ENCODE results near the gene NGB. TPM values are rescaled to one million over a fixed set of nuclear protein-coding genes. Genes with fewer than 3 reads are reported as not detected.

NGB gene
- total RNA-seq, 1 donor from 2014 or later, result not detected

DNA sequence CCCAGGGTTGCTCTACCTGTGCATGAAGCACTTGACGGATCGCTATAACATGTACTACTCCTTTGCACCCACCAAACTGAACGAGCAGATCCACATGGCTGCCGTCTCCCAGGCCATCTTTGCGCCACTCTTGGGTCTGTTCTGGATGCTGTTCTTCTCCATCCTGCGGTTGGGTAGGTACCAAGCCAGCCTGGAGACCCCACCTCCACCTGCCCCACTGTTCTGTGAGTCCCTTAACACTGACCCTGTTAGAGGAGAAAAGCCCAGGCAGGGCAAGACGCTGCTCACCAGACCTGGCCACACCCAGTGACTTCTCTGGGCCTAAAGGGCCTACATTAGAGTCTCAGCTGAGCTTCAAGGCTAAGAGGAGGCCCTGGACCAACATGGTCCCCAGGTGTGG lies 21.7 kb downstream of the NGB start:
- Mint-ChIP-seq H3K9me3 (no peaks in the 10 kb centered on the region), H3K27ac (ENCODE audit: unreplicated experiment) (no peak overlapping the region), H3K36me3 (ENCODE audit: low read depth) (no peaks in the 10 kb centered on the region), H3K4me3 (no peak overlapping the region), H3K27me3 (ENCODE audit: low read depth) (peaks cover 2% of the 10 kb centered on the region), H3K4me1 (no peaks in the 10 kb centered on the region)
- TF ChIP-seq, protein P1, sequence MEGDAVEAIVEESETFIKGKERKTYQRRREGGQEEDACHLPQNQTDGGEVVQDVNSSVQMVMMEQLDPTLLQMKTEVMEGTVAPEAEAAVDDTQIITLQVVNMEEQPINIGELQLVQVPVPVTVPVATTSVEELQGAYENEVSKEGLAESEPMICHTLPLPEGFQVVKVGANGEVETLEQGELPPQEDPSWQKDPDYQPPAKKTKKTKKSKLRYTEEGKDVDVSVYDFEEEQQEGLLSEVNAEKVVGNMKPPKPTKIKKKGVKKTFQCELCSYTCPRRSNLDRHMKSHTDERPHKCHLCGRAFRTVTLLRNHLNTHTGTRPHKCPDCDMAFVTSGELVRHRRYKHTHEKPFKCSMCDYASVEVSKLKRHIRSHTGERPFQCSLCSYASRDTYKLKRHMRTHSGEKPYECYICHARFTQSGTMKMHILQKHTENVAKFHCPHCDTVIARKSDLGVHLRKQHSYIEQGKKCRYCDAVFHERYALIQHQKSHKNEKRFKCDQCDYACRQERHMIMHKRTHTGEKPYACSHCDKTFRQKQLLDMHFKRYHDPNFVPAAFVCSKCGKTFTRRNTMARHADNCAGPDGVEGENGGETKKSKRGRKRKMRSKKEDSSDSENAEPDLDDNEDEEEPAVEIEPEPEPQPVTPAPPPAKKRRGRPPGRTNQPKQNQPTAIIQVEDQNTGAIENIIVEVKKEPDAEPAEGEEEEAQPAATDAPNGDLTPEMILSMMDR (conservative IDR thresholded peaks at IDR 0.05), result no peak
- no peak for DNase-seq (ENCODE audit: low read depth, low spot score)

DNA sequence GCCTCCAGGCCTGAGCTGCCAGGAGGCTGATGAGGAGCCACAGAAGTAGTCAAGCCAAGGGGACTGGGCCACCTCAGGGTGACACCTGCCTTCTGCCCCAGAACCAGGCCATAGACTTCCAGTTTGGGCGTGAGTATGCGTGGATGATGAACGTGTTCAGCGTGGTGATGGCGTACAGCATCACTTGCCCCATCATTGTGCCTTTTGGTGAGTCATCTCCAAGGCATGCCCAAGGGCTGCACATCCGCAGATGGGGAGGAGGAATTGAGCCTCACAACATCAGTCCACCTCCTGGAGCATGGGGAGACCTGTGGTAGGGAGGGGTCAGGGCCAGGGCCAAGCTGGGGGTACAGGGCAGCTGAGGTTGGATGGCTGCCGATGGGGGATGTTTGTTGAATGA lies 22.3 kb downstream of the NGB start:
- Mint-ChIP-seq H3K27ac (ENCODE audit: unreplicated experiment) (no peak overlapping the region), H3K4me1 (no peaks in the 10 kb centered on the region), H3K27me3 (ENCODE audit: low read depth) (peaks cover 2% of the 10 kb centered on the region), H3K9me3 (no peaks in the 10 kb centered on the region), H3K36me3 (ENCODE audit: low read depth) (no peaks in the 10 kb centered on the region), H3K4me3 (no peak overlapping the region)
- no peak for DNase-seq (ENCODE audit: low read depth, low spot score)
- TF ChIP-seq, protein P1 (conservative IDR thresholded peaks at IDR 0.05), result no peak

DNA sequence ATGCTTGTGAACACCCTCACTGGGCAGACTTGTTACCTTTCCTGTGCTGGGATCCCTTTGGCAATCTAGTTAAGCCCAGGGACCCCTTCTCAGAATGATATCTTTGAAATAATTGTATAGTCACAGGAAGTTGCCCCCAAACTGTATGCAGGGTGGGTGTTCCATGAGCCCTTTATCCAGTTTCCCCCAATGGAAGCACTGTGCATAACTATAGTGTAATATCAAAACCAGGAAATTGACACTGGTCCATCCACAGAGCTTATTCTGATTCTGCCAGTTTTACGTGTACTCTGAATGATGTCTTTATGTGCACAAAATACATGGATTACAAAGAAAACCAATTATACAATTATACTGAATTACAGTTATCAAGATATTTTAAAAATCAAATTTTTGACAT lies 24.2 kb downstream of the NGB start:
- H3K27me3 Mint-ChIP-seq (ENCODE audit: low read depth), result peaks cover 2% of the 10 kb centered on the region
- no peak overlapping the region for H3K4me3 Mint-ChIP-seq
- no peaks in the 10 kb centered on the region for H3K9me3 Mint-ChIP-seq
- no peak for DNase-seq (ENCODE audit: low read depth, low spot score)
- H3K4me1 Mint-ChIP-seq, result no peaks in the 10 kb centered on the region
- TF ChIP-seq, protein P1 (conservative IDR thresholded peaks at IDR 0.05), result no peak
- H3K36me3 Mint-ChIP-seq (ENCODE audit: low read depth), result no peaks in the 10 kb centered on the region
- H3K27ac Mint-ChIP-seq (ENCODE audit: unreplicated experiment), result no peak overlapping the region

DNA sequence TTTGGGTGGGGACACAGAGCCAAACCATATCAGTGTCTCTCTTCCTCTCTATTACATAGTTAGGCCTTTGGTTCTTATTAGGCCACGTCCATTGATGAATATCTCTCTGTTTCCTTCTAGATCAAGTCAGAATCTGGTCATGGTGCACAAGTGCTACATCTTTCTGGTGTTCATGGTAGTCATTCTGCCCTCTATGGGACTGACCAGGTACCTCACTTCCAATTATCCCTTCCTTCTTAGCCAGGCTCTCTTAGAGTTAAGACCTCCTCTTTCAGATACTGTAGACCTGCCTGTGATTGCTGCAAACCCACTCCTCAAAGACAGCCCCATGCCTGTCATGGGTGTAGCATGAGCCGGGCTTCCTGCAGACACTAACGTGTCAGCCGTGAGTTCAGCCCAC lies 25.2 kb downstream of the NGB start:
- Mint-ChIP-seq H3K36me3 (ENCODE audit: low read depth) (no peaks in the 10 kb centered on the region), H3K27ac (ENCODE audit: unreplicated experiment) (no peak overlapping the region)

DNA sequence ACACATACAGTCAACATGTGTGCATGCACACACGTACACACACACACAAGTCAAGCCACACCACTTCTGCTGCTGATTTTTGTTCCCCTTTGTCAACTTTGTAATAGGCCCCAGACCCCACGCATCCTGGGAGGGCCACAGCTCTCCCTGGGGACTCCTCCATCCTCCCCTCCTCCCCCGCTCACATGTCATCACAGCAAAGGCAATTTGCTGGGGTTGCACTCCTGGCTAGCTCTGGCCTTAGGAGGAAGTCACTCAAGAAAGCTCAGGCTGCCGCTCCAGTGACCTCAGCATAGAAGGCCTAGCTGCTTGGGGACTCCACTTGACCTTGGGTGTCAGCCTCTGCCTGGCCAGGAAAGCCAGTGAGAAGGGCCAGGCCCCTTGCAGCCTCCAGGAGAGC lies 27.2 kb downstream of the NGB start:
- no peaks in the 10 kb centered on the region for H3K4me1 Mint-ChIP-seq
- H3K4me3 Mint-ChIP-seq, result no peak overlapping the region
- H3K27me3 Mint-ChIP-seq (ENCODE audit: low read depth), result no peaks in the 10 kb centered on the region
- TF ChIP-seq, protein P1 (conservative IDR thresholded peaks at IDR 0.05), result no peak
- H3K36me3 Mint-ChIP-seq (ENCODE audit: low read depth), result no peaks in the 10 kb centered on the region
- H3K27ac Mint-ChIP-seq (ENCODE audit: unreplicated experiment), result no peak overlapping the region
- no peak for DNase-seq (ENCODE audit: low read depth, low spot score)
- H3K9me3 Mint-ChIP-seq, result no peaks in the 10 kb centered on the region

More for the DNA sequence above, 25.2 kb downstream of the NGB start:
- H3K9me3 Mint-ChIP-seq, result no peaks in the 10 kb centered on the region
- DNase-seq (ENCODE audit: low read depth, low spot score), result no peak
- H3K4me1 Mint-ChIP-seq, result no peaks in the 10 kb centered on the region
- no peaks in the 10 kb centered on the region for H3K27me3 Mint-ChIP-seq (ENCODE audit: low read depth)
- no peak overlapping the region for H3K4me3 Mint-ChIP-seq
- TF ChIP-seq, protein P1 (conservative IDR thresholded peaks at IDR 0.05), result peak; percentile 27

DNA sequence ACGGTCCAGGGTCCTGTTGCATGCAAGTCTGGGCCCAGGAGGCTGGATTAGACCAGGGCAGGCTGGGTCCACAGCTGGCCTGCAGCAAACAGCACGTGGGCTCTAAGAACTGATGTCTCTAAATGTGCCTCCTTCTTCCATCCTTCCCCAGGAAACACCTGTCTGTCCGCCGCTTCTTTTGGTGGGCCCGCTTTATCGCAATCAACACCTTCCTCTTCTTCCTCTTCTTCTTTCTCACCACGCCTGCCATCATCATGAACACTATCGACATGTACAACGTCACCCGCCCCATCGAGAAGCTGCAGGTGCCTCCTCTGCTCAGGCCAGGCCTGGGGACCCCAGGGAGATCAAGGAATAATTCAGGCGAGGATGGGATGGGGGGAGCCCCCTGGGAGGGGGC lies 28.3 kb downstream of the NGB start:
- Mint-ChIP-seq H3K4me1 (no peaks in the 10 kb centered on the region), H3K9me3 (no peaks in the 10 kb centered on the region), H3K27ac (ENCODE audit: unreplicated experiment) (no peak overlapping the region), H3K4me3 (no peak overlapping the region), H3K27me3 (ENCODE audit: low read depth) (no peaks in the 10 kb centered on the region), H3K36me3 (ENCODE audit: low read depth) (no peaks in the 10 kb centered on the region)
- no peak for DNase-seq (ENCODE audit: low read depth, low spot score)
- TF ChIP-seq, protein P1 (conservative IDR thresholded peaks at IDR 0.05), result no peak
